H9 (cell line): ENCODE results near the gene OSBPL2. TPM values are rescaled to one million over a fixed set of nuclear protein-coding genes. Genes with fewer than 3 reads are reported as not detected.

Experiments used
- DNase-seq: peaks from one replicate; pipeline ENCODE4 v3.0.0-alpha.2; 2017
- H2AFZ ChIP-seq: one replicate; pipeline ENCODE4 v1.6.1; 2013; ENCODE audit warnings: mild to moderate bottlenecking, low read length, control low read depth, moderate library complexity
- H2AK5ac ChIP-seq: 2 replicates; pipeline ENCODE4 v1.6.1; 2013; ENCODE audit warnings: low read length, control low read depth, mixed read lengths; ENCODE audit not compliant: insufficient read length
- H2BK120ac ChIP-seq: one replicate; pipeline ENCODE4 v1.6.1; 2013; ENCODE audit warnings: low read depth, mild to moderate bottlenecking, low read length, control low read depth, inconsistent platforms; ENCODE audit not compliant: poor library complexity, severe bottlenecking
- H2BK12ac ChIP-seq: 2 replicates; pipeline ENCODE4 v1.6.1; 2013; ENCODE audit warnings: low read length, control low read depth, mixed read lengths, low read depth; ENCODE audit not compliant: insufficient read length
- H2BK15ac ChIP-seq: 2 replicates; pipeline ENCODE4 v1.6.1; 2013; ENCODE audit warnings: low read depth, low read length, control low read depth
- H2BK20ac ChIP-seq: one replicate; pipeline ENCODE4 v1.6.1; 2013; ENCODE audit warnings: low read depth, mild to moderate bottlenecking, low read length, control low read depth, inconsistent platforms; ENCODE audit not compliant: poor library complexity, severe bottlenecking
- H2BK5ac ChIP-seq: 2 replicates; pipeline ENCODE4 v1.6.1; 2013; ENCODE audit warnings: low read length, control low read depth, mixed read lengths; ENCODE audit not compliant: insufficient read length
- H3K14ac ChIP-seq: 2 replicates; pipeline ENCODE4 v1.6.1; 2013; ENCODE audit warnings: low read length, control low read depth; ENCODE audit not compliant: insufficient read depth
- H3K18ac ChIP-seq: 2 replicates; pipeline ENCODE4 v1.6.1; 2013; ENCODE audit warnings: low read depth, mild to moderate bottlenecking, mixed read lengths, low read length, control low read depth; ENCODE audit not compliant: insufficient read length
- H3K23ac ChIP-seq: 2 replicates; pipeline ENCODE4 v1.6.1; 2013; ENCODE audit warnings: low read length, control low read depth, mixed read lengths, low read depth; ENCODE audit not compliant: insufficient read length
- H3K23me2 ChIP-seq: 2 replicates; pipeline ENCODE4 v1.6.1; 2013; ENCODE audit warnings: low read depth, mild to moderate bottlenecking, mixed read lengths, low read length, control low read depth; ENCODE audit not compliant: insufficient read length, poor library complexity, severe bottlenecking
- H3K27ac ChIP-seq: 2 replicates; pipeline ENCODE4 v1.5.1; 2013; ENCODE audit warnings: low read length, control low read depth, mixed read lengths, low read depth; ENCODE audit not compliant: insufficient read length
- H3K27me3 ChIP-seq: 2 replicates; pipeline ENCODE4 v1.6.1; 2013; ENCODE audit warnings: low read length, control low read depth, inconsistent platforms; ENCODE audit not compliant: insufficient read depth
- H3K4ac ChIP-seq: 2 replicates; pipeline ENCODE4 v1.6.1; 2013; ENCODE audit warnings: low read depth, mild to moderate bottlenecking, control low read depth, inconsistent platforms, low read length, moderate library complexity
- H3K4me1 ChIP-seq: 2 replicates; pipeline ENCODE4 v1.6.1; 2013; ENCODE audit warnings: low read length, control low read depth, inconsistent platforms; ENCODE audit not compliant: insufficient read depth
- H3K4me2 ChIP-seq: 2 replicates; pipeline ENCODE4 v1.6.1; 2013; ENCODE audit warnings: low read length, control low read depth, mixed read lengths; ENCODE audit not compliant: insufficient read length, insufficient read depth
- H3K56ac ChIP-seq: 2 replicates; pipeline ENCODE4 v1.6.1; 2013; ENCODE audit warnings: low read depth, mild to moderate bottlenecking, mixed read lengths, low read length, control low read depth; ENCODE audit not compliant: insufficient read length
- H3K79me1 ChIP-seq: 2 replicates; pipeline ENCODE4 v1.6.1; 2013; ENCODE audit warnings: low read depth, mild to moderate bottlenecking, moderate library complexity, low read length, control low read depth, inconsistent platforms; ENCODE audit not compliant: insufficient read depth, poor library complexity, severe bottlenecking
- H3K79me2 ChIP-seq: 2 replicates; pipeline ENCODE4 v1.6.1; 2013; ENCODE audit warnings: low read length, control low read depth, inconsistent platforms; ENCODE audit not compliant: insufficient read depth
- H3K9ac ChIP-seq: 2 replicates; pipeline ENCODE4 v1.6.1; 2013; ENCODE audit warnings: low read length, control low read depth, mixed read lengths; ENCODE audit not compliant: insufficient read length; ENCODE audit errors: extremely low read depth
- H3K9me3 ChIP-seq: one replicate; pipeline ENCODE4 v1.6.1; 2013; ENCODE audit warnings: low read depth, low read length, inconsistent platforms; ENCODE audit not compliant: control insufficient read depth
- H3T11ph ChIP-seq: one replicate; pipeline ENCODE4 v1.6.1; 2013; ENCODE audit warnings: mild to moderate bottlenecking, low read length, control low read depth, inconsistent platforms
- H4K20me1 ChIP-seq: one replicate; pipeline ENCODE4 v1.6.1; 2013; ENCODE audit not compliant: control insufficient read depth, insufficient read length, insufficient read depth
- H4K5ac ChIP-seq: 2 replicates; pipeline ENCODE4 v1.6.1; 2013; ENCODE audit warnings: low read depth, mild to moderate bottlenecking, mixed read lengths, low read length, control low read depth; ENCODE audit not compliant: insufficient read length
- H4K8ac ChIP-seq: replicated peaks from 2 replicates; pipeline ENCODE4 v1.6.1; 2013; ENCODE audit warnings: low read length, control low read depth, mixed read lengths, low read depth; ENCODE audit not compliant: insufficient read length
- H4K91ac ChIP-seq: 2 replicates; pipeline ENCODE4 v1.6.1; 2013; ENCODE audit warnings: low read depth, mild to moderate bottlenecking, moderate library complexity, mixed read lengths, low read length, control low read depth; ENCODE audit not compliant: insufficient read length
- H3K27ac Mint-ChIP-seq, 3 experiments: 2 replicates in 2 of 3; 3 replicates in 1 of 3; pipeline ENCODE4 v1.8.0; 2020 to 2021; ENCODE audit warnings: mixed read lengths in 3 of 3, mild to moderate bottlenecking in 1 of 3, moderate library complexity in 1 of 3
- H3K27me3 Mint-ChIP-seq: 2 replicates; pipeline ENCODE4 v1.8.0; 2021; ENCODE audit warnings: low read depth, mild to moderate bottlenecking, moderate library complexity, mixed read lengths
- H3K36me3 Mint-ChIP-seq, 3 experiments: 2 replicates in 2 of 3; 3 replicates in 1 of 3; pipeline ENCODE4 v1.8.0; 2020 to 2021; ENCODE audit warnings: low read depth in 3 of 3, mixed read lengths in 3 of 3; ENCODE audit not compliant: insufficient read depth in 1 of 3
- H3K4me1 Mint-ChIP-seq, 2 experiments: 2 replicates each; pipeline ENCODE4 v1.8.0; 2020; ENCODE audit warnings: mixed read lengths in 2 of 2
- H3K4me3 Mint-ChIP-seq, 2 experiments: 2 replicates in 1 of 2; 3 replicates in 1 of 2; pipeline ENCODE4 v1.8.0; 2020 to 2021; ENCODE audit warnings: mild to moderate bottlenecking in 2 of 2, mixed read lengths in 2 of 2, moderate library complexity in 1 of 2
- H3K9me3 Mint-ChIP-seq, 2 experiments: 2 replicates in 1 of 2; 3 replicates in 1 of 2; pipeline ENCODE4 v1.8.0; 2020; ENCODE audit warnings: mild to moderate bottlenecking in 2 of 2, mixed read lengths in 2 of 2, moderate library complexity in 1 of 2
- WGBS: extraction: QIAGEN DNeasy Blood & Tissue Kit; methylation state at CpG from one replicate; pipeline ENCODE4 v1.1.7; 2013; ENCODE audit warnings: missing lambda C conversion rate, low lambda C conversion rate, mixed read lengths; ENCODE audit not compliant: insufficient read length; ENCODE audit errors: extremely low coverage; 5-methylcytosine and 5-hydroxymethylcytosine counted together
- total RNA-seq: library from RNA; stranded (reverse); gene quantifications from 2 replicates; pipeline ENCODE4 v1.2.1, GENCODE V29; 2021
- TF ChIP-seq, protein P1 (sequence below): fragments of 200-600 bp; sonication (generic); conservative IDR thresholded peaks from 3 replicates; pipeline ENCODE4 v1.8.0; 2021; ENCODE audit warnings: antibody characterized with exemption, mild to moderate bottlenecking

OSBPL2 gene
- total RNA-seq, 1 experiment from 2014 or later = 47.3 TPM

DNA sequence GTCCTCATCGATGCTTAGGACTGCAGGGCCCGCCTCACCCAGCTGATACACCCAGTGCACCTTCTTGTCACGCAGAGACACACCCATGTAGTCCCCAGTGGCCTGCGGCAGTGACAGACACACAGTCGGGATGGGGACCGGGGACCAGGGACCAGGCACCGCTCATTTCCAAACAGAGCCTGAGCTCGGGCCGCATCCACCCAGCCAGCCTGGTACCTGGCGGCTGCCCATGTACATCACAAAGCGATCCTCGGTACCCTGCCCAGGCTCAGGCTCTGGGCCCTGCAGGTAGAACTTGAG, 76.0 kb downstream of the OSBPL2 start:
- H3K23ac ChIP-seq = no peak overlapping the region
- H2BK20ac ChIP-seq = no peak overlapping the region
- H3T11ph ChIP-seq = no peak overlapping the region
- H3K23me2 ChIP-seq = no peaks in the 10 kb centered on the region
- H4K5ac ChIP-seq = no peak overlapping the region
- H3K18ac ChIP-seq = no peak overlapping the region
- no peak overlapping the region for H3K9ac ChIP-seq
- peaks cover 19 to 65% (median 57%) of the 10 kb centered on the region in 3 experiments for H3K36me3 Mint-ChIP-seq
- H3K27me3 Mint-ChIP-seq = no peaks in the 10 kb centered on the region
- H3K4me1 Mint-ChIP-seq = no peaks in the 10 kb centered on the region
- H3K9me3 ChIP-seq = no peaks in the 10 kb centered on the region
- H3K4ac ChIP-seq = no peak overlapping the region
- H3K27me3 ChIP-seq = no peaks in the 10 kb centered on the region
- no peak overlapping the region for H3K14ac ChIP-seq
- no peak overlapping the region for H4K91ac ChIP-seq
- no peak overlapping the region for H3K4me2 ChIP-seq
- H3K79me2 ChIP-seq = no peaks in the 10 kb centered on the region
- no peaks in the 10 kb centered on the region for H3K4me1 ChIP-seq
- no CpG with 5 or more reads among the region's 12 CpGs for WGBS
- no peak overlapping the region for H2BK15ac ChIP-seq
- no peak for DNase-seq
- H4K8ac ChIP-seq = no peak overlapping the region
- no peak overlapping the region for H3K56ac ChIP-seq
- no peak overlapping the region for H2AK5ac ChIP-seq
- H3K27ac Mint-ChIP-seq = no peak overlapping the region
- H2BK12ac ChIP-seq = no peak overlapping the region
- no peaks in the 10 kb centered on the region for H4K20me1 ChIP-seq
- H3K4me3 Mint-ChIP-seq = no peak overlapping the region
- H3K9me3 Mint-ChIP-seq = peaks cover 3 to 19% of the 10 kb centered on the region in 2 experiments; a peak in 3 of 5 replicates
- H2BK5ac ChIP-seq = no peak overlapping the region
- TF ChIP-seq, protein P1, sequence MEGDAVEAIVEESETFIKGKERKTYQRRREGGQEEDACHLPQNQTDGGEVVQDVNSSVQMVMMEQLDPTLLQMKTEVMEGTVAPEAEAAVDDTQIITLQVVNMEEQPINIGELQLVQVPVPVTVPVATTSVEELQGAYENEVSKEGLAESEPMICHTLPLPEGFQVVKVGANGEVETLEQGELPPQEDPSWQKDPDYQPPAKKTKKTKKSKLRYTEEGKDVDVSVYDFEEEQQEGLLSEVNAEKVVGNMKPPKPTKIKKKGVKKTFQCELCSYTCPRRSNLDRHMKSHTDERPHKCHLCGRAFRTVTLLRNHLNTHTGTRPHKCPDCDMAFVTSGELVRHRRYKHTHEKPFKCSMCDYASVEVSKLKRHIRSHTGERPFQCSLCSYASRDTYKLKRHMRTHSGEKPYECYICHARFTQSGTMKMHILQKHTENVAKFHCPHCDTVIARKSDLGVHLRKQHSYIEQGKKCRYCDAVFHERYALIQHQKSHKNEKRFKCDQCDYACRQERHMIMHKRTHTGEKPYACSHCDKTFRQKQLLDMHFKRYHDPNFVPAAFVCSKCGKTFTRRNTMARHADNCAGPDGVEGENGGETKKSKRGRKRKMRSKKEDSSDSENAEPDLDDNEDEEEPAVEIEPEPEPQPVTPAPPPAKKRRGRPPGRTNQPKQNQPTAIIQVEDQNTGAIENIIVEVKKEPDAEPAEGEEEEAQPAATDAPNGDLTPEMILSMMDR = no peak
- H3K79me1 ChIP-seq = no peaks in the 10 kb centered on the region
- H3K27ac ChIP-seq = no peak overlapping the region
- H2AFZ ChIP-seq = no peak overlapping the region
- no peak overlapping the region for H2BK120ac ChIP-seq
